Motor neuron (in vitro differentiated cells): ENCODE results near the gene RUNX1. TPM values are rescaled to one million over a fixed set of nuclear protein-coding genes. Genes with fewer than 3 reads are reported as not detected.
A peak's percentile ranks its signal among the peaks of the same experiment; 100 is the strongest.

ENCODE experiments used
- ATAC-seq, 8 experiments: fragments of 200-7000 bp; cut with Tn5 transposase; replicated peaks in 6 of 8; 2 replicates each; pipeline ENCODE4 v1.8.0; 2021; ENCODE audit warnings: mild to moderate bottlenecking in 8 of 8, moderate library complexity in 8 of 8
- H3K27ac ChIP-seq, 2 donors: fragments of 250-450 bp; sonication (Bioruptor Pico); 2 replicates each; pipeline ENCODE4 v1.9.0; 2021; ENCODE audit warnings: antibody characterized with exemption in 2 of 2, mild to moderate bottlenecking in 2 of 2, moderate library complexity in 1 of 2
- H3K4me1 ChIP-seq, 2 donors: fragments of 250-450 bp; sonication (Bioruptor Pico); replicated peaks in 1 of 2; 2 replicates each; pipeline ENCODE4 v1.6.1; 2021; ENCODE audit warnings: antibody characterized with exemption in 2 of 2, mild to moderate bottlenecking in 2 of 2, moderate library complexity in 1 of 2
- H3K4me3 ChIP-seq, 5 donors: fragments of 250-450 bp; sonication (Bioruptor Pico); 2 replicates each; pipeline ENCODE4 v1.9.0; 2021; ENCODE audit warnings: antibody characterized with exemption in 5 of 5, mild to moderate bottlenecking in 5 of 5, moderate library complexity in 4 of 5
- WGBS, 10 experiments: fragments of 450-650 bp; shearing (Covaris generic); methylation state at CpG; one replicate each; pipeline ENCODE4 v1.0.0; 2022; 5-methylcytosine and 5-hydroxymethylcytosine counted together
- in situ Hi-C, 9 experiments: fragments of 400-800 bp; cut with MboI; loops; one replicate each; pipeline ENCODE4 v1.15.0; 2021; ENCODE audit warnings: low sequenced_read_pairs in 9 of 9, low pct_unique_long_range_greater_than_20kb in 2 of 9; ENCODE audit not compliant: unreplicated experiment in 9 of 9
- total RNA-seq, 8 experiments: library from RNA; unstranded; fragments of 300-600 nt; gene quantifications; 2 replicates each; pipeline versions ENCODE4 v1.2.3 to v1.2.4, GENCODE V29; 2022

RUNX1 gene
- total RNA-seq, 8 experiments from 2014 or later, result 0.05 to 49.0 (median 3.6) TPM

- in situ Hi-C loops, result loop anchor here in 4 of 9 experiments (25.0 kb wide), 8 partner anchors 202 to 1048 kb away; no protein-coding TSS in a partner anchor
- ATAC-seq, result peak in 3 of 8 experiments; percentile 0 to 5 (median 2)
- Histone ChIP-seq H3K4me1 (peaks cover 7 to 8% of the 10 kb centered on the region in 2 donors), H3K27ac (no peak overlapping the region), H3K4me3 (peak overlapping the region; percentile 45 to 66 (median 54))
- WGBS, 10 experiments, result 0% methylated on average over 2 of the region's 45 CpGs; no CpG with 5 or more reads in 9 of the 10 experiments
Observed at GRCh38 chr21:34889320-34889675, 159.8 kb downstream of the RUNX1 start.

- in situ Hi-C loops, result loop anchor here in 4 of 9 experiments (25.0 kb wide), 8 partner anchors 201 to 1049 kb away; no protein-coding TSS in a partner anchor
- peak overlapping the region; percentile 45 to 66 (median 54) for H3K4me3 ChIP-seq
- peak; percentile 39 to 81 (median 73) for ATAC-seq
- peaks cover 7 to 8% of the 10 kb centered on the region in 2 donors for H3K4me1 ChIP-seq
- 0% methylated on average over 1 to 12 of the region's 96 CpGs; no CpG with 5 or more reads in 3 of the 10 experiments for WGBS, 10 experiments
- H3K27ac ChIP-seq, result no peak overlapping the region
Observed at GRCh38 chr21:34888569-34889319, 160.4 kb downstream of the RUNX1 start.

- Histone ChIP-seq H3K4me1 (peaks cover 7 to 8% of the 10 kb centered on the region in 2 donors), H3K27ac (no peak overlapping the region), H3K4me3 (peak overlapping the region; percentile 45 to 66 (median 54))
- 0 to 7% (median 0%) methylated on average over 1 to 28 of the region's 40 CpGs; no CpG with 5 or more reads in 1 of the 10 experiments for WGBS, 10 experiments
- peak; percentile 9 to 55 (median 36) for ATAC-seq
- in situ Hi-C loops, result loop anchor here in 4 of 9 experiments (25.0 kb wide), 8 partner anchors 201 to 1049 kb away; no protein-coding TSS in a partner anchor
Observed at GRCh38 chr21:34887725-34888568, 161.2 kb downstream of the RUNX1 start.

- no peak overlapping the region for H3K27ac ChIP-seq
- in situ Hi-C loops, result loop anchor here in 4 of 9 experiments (25.0 kb wide), 8 partner anchors 200 to 1050 kb away; no protein-coding TSS in a partner anchor
- 0% methylated on average over 1 to 5 of the region's 15 CpGs; no CpG with 5 or more reads in 5 of the 10 experiments for WGBS, 10 experiments
Observed at GRCh38 chr21:34887105-34887442, 162.0 kb downstream of the RUNX1 start.

GRCh38 chr21:34886240-34887104 is 162.6 kb downstream of the RUNX1 start:
- H3K4me3 ChIP-seq, result peak overlapping the region in 4 of 5 donors; percentile 11 to 66 (median 40)
- peaks cover 6 to 8% of the 10 kb centered on the region in 2 donors for H3K4me1 ChIP-seq
- peak in 1 of 8 experiments; percentile 0 for ATAC-seq
- no peak overlapping the region for H3K27ac ChIP-seq
- 0% methylated on average over 1 to 5 of the region's 56 CpGs; no CpG with 5 or more reads in 3 of the 10 experiments for WGBS, 10 experiments
- in situ Hi-C loops, result loop anchor here in 4 of 9 experiments (25.0 kb wide), 8 partner anchors 199 to 1051 kb away; no protein-coding TSS in a partner anchor

More at GRCh38 chr21:34887105-34887442, 162.0 kb downstream of the RUNX1 start:
- Histone ChIP-seq H3K4me1 (peaks cover 7 to 8% of the 10 kb centered on the region in 2 donors), H3K4me3 (peak overlapping the region in 4 of 5 donors; percentile 11 to 66 (median 40))
- no peak for ATAC-seq

GRCh38 chr21:34885626-34886239 is 163.4 kb downstream of the RUNX1 start:
- Histone ChIP-seq H3K4me1 (peaks cover 2 to 8% of the 10 kb centered on the region in 2 donors), H3K4me3 (peak overlapping the region in 3 of 5 donors; percentile 25 to 66 (median 54)), H3K27ac (no peak overlapping the region)
- no peak for ATAC-seq
- 0 to 43% (median 5%) methylated on average over 1 to 23 of the region's 24 CpGs for WGBS, 10 experiments
- in situ Hi-C loops, result loop anchor here in 4 of 9 experiments (25.0 kb wide), 8 partner anchors 198 to 1052 kb away; no protein-coding TSS in a partner anchor

- no peak overlapping the region for H3K27ac ChIP-seq
- no peak for ATAC-seq
- in situ Hi-C loops, result loop anchor here in 4 of 9 experiments (25.0 kb wide), 8 partner anchors 198 to 1052 kb away; no protein-coding TSS in a partner anchor
- H3K4me1 ChIP-seq, result peaks cover 2 to 8% of the 10 kb centered on the region in 2 donors
- 7 to 36% (median 24%) methylated on average over 3 to 5 of the region's 6 CpGs; no CpG with 5 or more reads in 2 of the 10 experiments for WGBS, 10 experiments
- peak overlapping the region in 1 of 5 donors; percentile 54 for H3K4me3 ChIP-seq
Observed at GRCh38 chr21:34885125-34885524, 164.0 kb downstream of the RUNX1 start.

GRCh38 chr21:34884346-34884929 is 164.7 kb downstream of the RUNX1 start:
- no peak for ATAC-seq
- WGBS, 10 experiments, result 0 to 90% (median 74%) methylated on average over 1 to 3 of the region's 3 CpGs
- Histone ChIP-seq H3K4me3 (no peak overlapping the region), H3K4me1 (peaks cover 2 to 8% of the 10 kb centered on the region in 2 donors), H3K27ac (no peak overlapping the region)
- in situ Hi-C loops, result loop anchor here in 4 of 9 experiments (25.0 kb wide), 8 partner anchors 197 to 1053 kb away; no protein-coding TSS in a partner anchor

GRCh38 chr21:34883491-34884271 is 165.4 kb downstream of the RUNX1 start:
- in situ Hi-C loops, result loop anchor here in 4 of 9 experiments (25.0 kb wide), 8 partner anchors 196 to 1054 kb away; no protein-coding TSS in a partner anchor
- ATAC-seq, result no peak
- no peak overlapping the region for H3K27ac ChIP-seq
- peaks cover 2 to 8% of the 10 kb centered on the region in 2 donors for H3K4me1 ChIP-seq
- no peak overlapping the region for H3K4me3 ChIP-seq
- WGBS, 10 experiments, result 0 to 96% (median 74%) methylated on average over 2 to 6 of the region's 6 CpGs; no CpG with 5 or more reads in 1 of the 10 experiments

- no peak overlapping the region for H3K4me3 ChIP-seq
- no peak overlapping the region for H3K27ac ChIP-seq
- 0 to 89% (median 75%) methylated on average over 1 to 2 of the region's 2 CpGs for WGBS, 10 experiments
- in situ Hi-C loops, result loop anchor here in 4 of 9 experiments (25.0 kb wide), 8 partner anchors 195 to 1055 kb away; no protein-coding TSS in a partner anchor
- peaks cover 2 to 5% of the 10 kb centered on the region in 2 donors for H3K4me1 ChIP-seq
- no peak for ATAC-seq
Observed at GRCh38 chr21:34882719-34883131, 166.4 kb downstream of the RUNX1 start.
